ENCODE data around the gene SIK2. TPM values are rescaled to one million over a fixed set of nuclear protein-coding genes. Genes with fewer than 3 reads are reported as not detected.

SIK2 gene
- total RNA-seq, 2 donors from 2014 or later = 5.6 to 6.4 TPM

Other genes starting within 250 kb of the SIK2 start
- 10 to 100 TPM in 1 of 2 donors, 1 to 10 TPM in 1; 6.4 to 36.6 TPM for gene POU2AF1, start 223.2 kb upstream of the SIK2 start, total RNA-seq
- not detected for gene BTG4, start 90.1 kb upstream of the SIK2 start, total RNA-seq
- gene HOATZ, start 87.7 kb upstream of the SIK2 start, total RNA-seq = not detected
- 1 to 10 TPM; 1.1 to 1.4 TPM for gene LAYN, start 61.7 kb upstream of the SIK2 start, total RNA-seq
- gene PPP2R1B, start 163.9 kb downstream of the SIK2 start, total RNA-seq = 10 to 100 TPM; 46.9 to 72.6 TPM

Measured in activated T-helper 17 cell treated with anti-CD3 and anti-CD28 coated beads, Interleukin-2, amount 50 U/mL, for 72 hours (primary cell).